Liver (tissue), 9 donors: ENCODE results near the gene CD6. TPM values are rescaled to one million over a fixed set of nuclear protein-coding genes. Genes with fewer than 3 reads are reported as not detected.

Experiments
- DNase-seq: peaks from one replicate; pipeline ENCODE4 v3.0.0-alpha.2; 2017; ENCODE audit warnings: low spot score
- H3K27ac ChIP-seq, 2 donors: one replicate each; pipeline ENCODE4 v1.7.0; 2013; ENCODE audit warnings: inconsistent platforms in 2 of 2, low read length in 2 of 2, control low read depth in 1 of 2, low read depth in 1 of 2, mild to moderate bottlenecking in 1 of 2
- H3K27me3 ChIP-seq, 4 donors: one replicate each; pipeline versions ENCODE4 v1.6.1 to v1.7.0; 2013; ENCODE audit warnings: low read length in 3 of 4, inconsistent platforms in 1 of 4, mild to moderate bottlenecking in 1 of 4, moderate library complexity in 1 of 4; ENCODE audit not compliant: control insufficient read depth in 4 of 4, insufficient read depth in 4 of 4
- H3K36me3 ChIP-seq, 4 donors: one replicate each; pipeline versions ENCODE4 v1.6.1 to v1.7.0; 2013; ENCODE audit warnings: low read length in 3 of 4, mild to moderate bottlenecking in 3 of 4, low read depth in 1 of 4, moderate library complexity in 1 of 4; ENCODE audit not compliant: control insufficient read depth in 4 of 4, insufficient read depth in 3 of 4
- H3K4me1 ChIP-seq, 4 donors: one replicate each; pipeline versions ENCODE4 v1.6.1 to v1.7.0; 2013; ENCODE audit warnings: low read length in 3 of 4, mild to moderate bottlenecking in 3 of 4, moderate library complexity in 1 of 4; ENCODE audit not compliant: control insufficient read depth in 4 of 4, insufficient read depth in 4 of 4
- H3K4me3 ChIP-seq, 3 donors: one replicate each; pipeline versions ENCODE4 v1.6.1 to v1.7.0; 2013; ENCODE audit warnings: low read length in 3 of 3, control low read depth in 1 of 3, low read depth in 1 of 3, mild to moderate bottlenecking in 1 of 3
- H3K9ac ChIP-seq, 2 donors: one replicate each; pipeline ENCODE4 v1.7.0; 2013; ENCODE audit warnings: low read length in 2 of 2, mild to moderate bottlenecking in 2 of 2, moderate library complexity in 2 of 2, control low read depth in 1 of 2, low read depth in 1 of 2
- H3K9me3 ChIP-seq, 4 donors: one replicate each; pipeline versions ENCODE4 v1.6.1 to v1.7.0; 2013; ENCODE audit warnings: low read length in 3 of 4; ENCODE audit not compliant: control insufficient read depth in 4 of 4
- EGR1 ChIP-seq, 2 donors: IDR thresholded peaks; 2 replicates each; pipeline ENCODE4 v1.6.1; 2016 to 2018; ENCODE audit warnings: antibody characterized with exemption in 2 of 2, low read depth in 2 of 2
- FOXA1 ChIP-seq: IDR thresholded peaks from 2 replicates; pipeline ENCODE4 v1.6.1; 2016; ENCODE audit warnings: antibody characterized with exemption
- FOXA2 ChIP-seq: IDR thresholded peaks from 2 replicates; pipeline ENCODE4 v1.6.1; 2016; ENCODE audit warnings: antibody characterized with exemption
- GABPA ChIP-seq, 2 donors: IDR thresholded peaks in 1 of 2; conservative IDR thresholded peaks in 1 of 2; 2 replicates each; pipeline ENCODE4 v1.6.1; 2016; ENCODE audit warnings: antibody characterized with exemption in 2 of 2, mild to moderate bottlenecking in 1 of 2, moderate library complexity in 1 of 2
- HNF4A ChIP-seq, 2 donors: conservative IDR thresholded peaks; 2 replicates each; pipeline ENCODE4 v1.6.1; 2016; ENCODE audit warnings: antibody characterized with exemption in 2 of 2, mild to moderate bottlenecking in 2 of 2
- HNF4G ChIP-seq: IDR thresholded peaks from 2 replicates; pipeline ENCODE4 v1.6.1; 2016; ENCODE audit warnings: antibody characterized with exemption
- JUND ChIP-seq, 2 donors: IDR thresholded peaks; 2 replicates each; pipeline ENCODE4 v1.6.1; 2016; ENCODE audit warnings: antibody characterized with exemption in 2 of 2
- MAX ChIP-seq: IDR thresholded peaks from 2 replicates; pipeline ENCODE4 v1.6.1; 2016; ENCODE audit warnings: antibody characterized with exemption
- NR2F2 ChIP-seq: IDR thresholded peaks from 2 replicates; pipeline ENCODE4 v1.6.1; 2016; ENCODE audit warnings: antibody characterized with exemption
- REST ChIP-seq: IDR thresholded peaks from 2 replicates; pipeline ENCODE4 v1.6.1; 2016; ENCODE audit warnings: antibody characterized with exemption, mild to moderate bottlenecking
- SP1 ChIP-seq: IDR thresholded peaks from 2 replicates; pipeline ENCODE4 v1.6.1; 2018; ENCODE audit warnings: antibody characterized with exemption, mild to moderate bottlenecking
- TAF1 ChIP-seq: conservative IDR thresholded peaks from 2 replicates; pipeline ENCODE4 v1.6.1; 2016; ENCODE audit warnings: antibody characterized with exemption, mild to moderate bottlenecking
- YY1 ChIP-seq: IDR thresholded peaks from 2 replicates; pipeline ENCODE4 v1.6.1; 2016; ENCODE audit warnings: antibody characterized with exemption, mild to moderate bottlenecking
- ZBTB33 ChIP-seq: IDR thresholded peaks from 2 replicates; pipeline ENCODE4 v1.6.1; 2016; ENCODE audit warnings: antibody characterized with exemption
- WGBS: extraction: QIAGEN DNeasy Blood & Tissue Kit; methylation state at CpG from one replicate; pipeline ENCODE4 v1.1.7; 2013; 5-methylcytosine and 5-hydroxymethylcytosine counted together
- polyA plus RNA-seq, 2 donors: library from polyadenylated mRNA; stranded (reverse) in 1 of 2; unstranded in 1 of 2; fragments of 200-250 nt in 1 of 2; fragments of >200 nt in 1 of 2; fragmentation: Nextera tagmentation in 1 of 2; extraction: Ambion mirVana in 1 of 2; gene quantifications; one replicate each; pipeline versions ENCODE4 v1.2.1 to v1.2.3, GENCODE V29; 2013 to 2015
- total RNA-seq, 2 donors: library from RNA; depleted of rRNA; stranded (reverse); fragments of >200 nt; gene quantifications; one replicate each; pipeline ENCODE4 v1.2.3, GENCODE V29; 2014
- TF ChIP-seq, protein P1 (sequence below): fragments of 150-350 bp; IDR thresholded peaks from 2 replicates; pipeline ENCODE4 v1.5.1; 2017; ENCODE audit warnings: improper control_type of control experiment, low read depth, low read length; ENCODE audit not compliant: missing input control
- TF ChIP-seq, protein P2 (sequence below): IDR thresholded peaks from 2 replicates; pipeline ENCODE4 v1.6.1; 2016; ENCODE audit warnings: antibody characterized with exemption
- donor health status: healthy.
- donor health status: healthy.
- donor health status: healthy.
- donor health status: healthy.
- donor health status: healthy.

Gene CD6
- total and polyA plus RNA-seq, 4 donors = 0.31 to 0.59 (median 0.45) TPM

DNA sequence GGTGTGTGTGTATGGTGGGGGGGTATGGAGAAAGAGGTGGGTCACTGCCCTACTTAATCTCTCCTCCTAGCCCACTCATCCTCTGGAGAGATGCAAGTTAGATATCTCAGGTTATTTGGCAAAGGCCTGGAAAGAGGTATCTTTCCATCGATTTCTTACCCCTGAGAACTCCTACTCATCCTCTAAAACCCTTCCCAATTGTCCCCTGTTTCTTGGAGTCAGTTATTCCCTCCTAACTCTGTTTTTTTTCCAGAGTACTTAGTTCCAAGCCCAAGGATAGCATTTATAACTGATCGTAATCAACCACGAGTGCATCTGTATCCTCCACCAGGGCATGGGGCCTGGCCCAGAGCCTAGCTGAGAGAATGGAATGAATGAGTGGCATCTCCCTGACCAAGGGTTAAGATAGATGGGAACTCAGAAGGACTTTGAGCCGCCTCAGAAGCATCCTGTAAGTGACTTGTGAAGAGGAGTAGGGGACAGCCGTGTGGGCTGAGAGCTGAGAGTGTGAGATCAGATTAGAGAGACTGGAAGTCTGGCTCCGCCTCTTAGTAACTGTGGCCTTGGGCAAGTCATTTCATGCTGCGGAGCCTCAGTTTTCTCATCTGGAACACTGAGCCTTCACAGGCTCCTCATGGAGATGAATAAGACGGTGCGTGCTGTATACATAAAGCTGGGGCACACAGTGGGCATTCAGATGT, 16.2 kb downstream of the CD6 start:
- no peak for DNase-seq
- no peaks in the 10 kb centered on the region for H3K4me1 ChIP-seq
- H3K36me3 ChIP-seq = no peaks in the 10 kb centered on the region
- no peak overlapping the region for H3K4me3 ChIP-seq
- WGBS = 83% methylated on average over 9 of the region's 9 CpGs
- no peak overlapping the region for H3K27ac ChIP-seq
- TF ChIP-seq GABPA (IDR thresholded peaks at IDR 0.05 in 1 of 2, conservative IDR thresholded peaks at IDR 0.05 in 1 of 2) (no peak), HNF4A (conservative IDR thresholded peaks at IDR 0.05) (no peak), MAX (no peak), SP1 (no peak), FOXA2 (no peak), REST (no peak), EGR1 (IDR thresholded peaks at IDR 0.05; ENCODE audit: low read depth in 2 of 2) (no peak), ZBTB33 (no peak), FOXA1 (no peak), TAF1 (no peak), NR2F2 (no peak), JUND (IDR thresholded peaks at IDR 0.05) (no peak)
- H3K27me3 ChIP-seq = no peaks in the 10 kb centered on the region
- H3K9me3 ChIP-seq = no peaks in the 10 kb centered on the region
- H3K9ac ChIP-seq = no peak overlapping the region

DNA sequence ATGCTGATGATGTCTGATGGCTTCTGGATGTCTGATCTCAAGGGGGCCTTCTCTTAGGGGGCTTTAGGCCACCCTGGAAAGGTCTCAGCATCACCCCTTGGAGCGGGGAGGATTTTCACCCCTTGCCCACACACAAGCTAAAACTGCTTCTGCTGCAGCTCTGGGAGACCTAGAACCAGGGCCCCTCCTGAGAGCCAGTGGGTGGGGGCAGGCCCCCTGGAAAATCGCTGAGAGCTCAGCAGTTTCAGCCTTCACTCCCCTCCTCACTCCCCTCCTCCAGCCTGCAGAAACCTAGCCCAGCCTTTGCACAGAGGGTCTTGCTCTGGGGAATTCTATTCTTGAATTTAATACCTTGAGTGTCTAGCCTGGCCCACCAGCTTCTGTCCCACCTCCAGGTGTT, 17.2 kb downstream of the CD6 start:
- Histone ChIP-seq H3K36me3 (no peaks in the 10 kb centered on the region), H3K9ac (no peak overlapping the region), H3K27ac (no peak overlapping the region), H3K4me3 (no peak overlapping the region), H3K9me3 (no peaks in the 10 kb centered on the region), H3K27me3 (peaks cover 0 to 2% (median 0%) of the 10 kb centered on the region in 4 donors), H3K4me1 (no peaks in the 10 kb centered on the region)
- TF ChIP-seq GABPA (IDR thresholded peaks at IDR 0.05 in 1 of 2, conservative IDR thresholded peaks at IDR 0.05 in 1 of 2) = no peak
- TF ChIP-seq NR2F2 = no peak
- TF ChIP-seq YY1 = no peak
- no peak for TF ChIP-seq EGR1 (IDR thresholded peaks at IDR 0.05; ENCODE audit: low read depth in 2 of 2)
- no peak for TF ChIP-seq TAF1
- TF ChIP-seq MAX = no peak
- TF ChIP-seq, protein P1, sequence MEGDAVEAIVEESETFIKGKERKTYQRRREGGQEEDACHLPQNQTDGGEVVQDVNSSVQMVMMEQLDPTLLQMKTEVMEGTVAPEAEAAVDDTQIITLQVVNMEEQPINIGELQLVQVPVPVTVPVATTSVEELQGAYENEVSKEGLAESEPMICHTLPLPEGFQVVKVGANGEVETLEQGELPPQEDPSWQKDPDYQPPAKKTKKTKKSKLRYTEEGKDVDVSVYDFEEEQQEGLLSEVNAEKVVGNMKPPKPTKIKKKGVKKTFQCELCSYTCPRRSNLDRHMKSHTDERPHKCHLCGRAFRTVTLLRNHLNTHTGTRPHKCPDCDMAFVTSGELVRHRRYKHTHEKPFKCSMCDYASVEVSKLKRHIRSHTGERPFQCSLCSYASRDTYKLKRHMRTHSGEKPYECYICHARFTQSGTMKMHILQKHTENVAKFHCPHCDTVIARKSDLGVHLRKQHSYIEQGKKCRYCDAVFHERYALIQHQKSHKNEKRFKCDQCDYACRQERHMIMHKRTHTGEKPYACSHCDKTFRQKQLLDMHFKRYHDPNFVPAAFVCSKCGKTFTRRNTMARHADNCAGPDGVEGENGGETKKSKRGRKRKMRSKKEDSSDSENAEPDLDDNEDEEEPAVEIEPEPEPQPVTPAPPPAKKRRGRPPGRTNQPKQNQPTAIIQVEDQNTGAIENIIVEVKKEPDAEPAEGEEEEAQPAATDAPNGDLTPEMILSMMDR = no peak
- no peak for TF ChIP-seq SP1
- no peak for TF ChIP-seq FOXA2
- TF ChIP-seq, protein P2, sequence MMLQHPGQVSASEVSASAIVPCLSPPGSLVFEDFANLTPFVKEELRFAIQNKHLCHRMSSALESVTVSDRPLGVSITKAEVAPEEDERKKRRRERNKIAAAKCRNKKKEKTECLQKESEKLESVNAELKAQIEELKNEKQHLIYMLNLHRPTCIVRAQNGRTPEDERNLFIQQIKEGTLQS = no peak
- TF ChIP-seq JUND (IDR thresholded peaks at IDR 0.05) = no peak
- TF ChIP-seq HNF4G = no peak
- no peak for DNase-seq
- WGBS = 59% methylated on average over 2 of the region's 2 CpGs
